Thyroid gland (tissue), 4 donors: Measurements from ENCODE around the gene OR2AT4. TPM values are rescaled to one million over a fixed set of nuclear protein-coding genes. Genes with fewer than 3 reads are reported as not detected.
A peak's percentile ranks its signal among the peaks of the same experiment; 100 is the strongest.
"Not testable (repeated sequence)": the region's sequence is repeated elsewhere in the genome, so short reads cannot be mapped to it uniquely, and the experiment has no call there.

Source experiments
- DNase-seq, 2 donors: peaks; one replicate each; pipeline ENCODE4 v3.0.0-alpha.2; 2019
- H3K27ac ChIP-seq, 3 donors: fragments of 200-600 bp; sonication (generic); 1 replicate in 2 of 3; 2 replicates in 1 of 3; pipeline ENCODE4 v1.5.1; 2016 to 2019; ENCODE audit warnings: mild to moderate bottlenecking in 1 of 3, moderate library complexity in 1 of 3
- H3K27me3 ChIP-seq: fragments of 200-600 bp; sonication (generic); one replicate; pipeline ENCODE4 v1.5.1; 2019
- H3K36me3 ChIP-seq, 2 donors: fragments of 200-600 bp; sonication (generic); one replicate each; pipeline ENCODE4 v1.5.1; 2016 to 2019
- H3K4me1 ChIP-seq, 2 donors: fragments of 200-600 bp; sonication (generic); one replicate each; pipeline ENCODE4 v1.5.1; 2017 to 2019
- H3K4me3 ChIP-seq, 3 donors: fragments of 200-600 bp; sonication (generic); replicated peaks in 1 of 3; 1 replicate in 2 of 3; 2 replicates in 1 of 3; pipeline ENCODE4 v1.5.1; 2016; ENCODE audit warnings: mild to moderate bottlenecking in 1 of 3
- H3K9me3 ChIP-seq: fragments of 200-600 bp; sonication (generic); one replicate; pipeline ENCODE4 v1.5.1; 2017
- CTCF ChIP-seq, 6 experiments: fragments of 200-600 bp in 3 of 6; fragments of 450-650 bp in 3 of 6; sonication (generic) in 3 of 6; IDR thresholded peaks; one replicate each; pipeline ENCODE4 v1.5.1; 2016 to 2019; ENCODE audit warnings: antibody characterized with exemption in 6 of 6, mild to moderate bottlenecking in 2 of 6, inconsistent platforms in 1 of 6, moderate library complexity in 1 of 6
- POLR2A ChIP-seq, 2 donors: fragments of 450-650 bp; IDR thresholded peaks; one replicate each; pipeline ENCODE4 v1.6.1; 2017; ENCODE audit warnings: antibody characterized with exemption in 2 of 2, mild to moderate bottlenecking in 2 of 2, moderate library complexity in 1 of 2
- WGBS, 2 donors: methylation state at CpG; one replicate each; pipeline ENCODE4 v1.1.5; 2017; 5-methylcytosine and 5-hydroxymethylcytosine counted together
- intact Hi-C: fragments of 100-400 bp; cut with DNase I; formaldehyde crosslinking; loops from one replicate; pipeline ENCODE4 v1.15.1; 2023
- total RNA-seq, 4 donors: library from RNA; depleted of rRNA; stranded (reverse); fragments of >200 nt; gene quantifications; one replicate each; pipeline ENCODE4 v1.2.3, GENCODE V29; 2016

The OR2AT4 gene
- total RNA-seq, 4 donors from 2014 or later, result not detected

- no peak for DNase-seq
- 89 to 90% methylated on average over 4 of the region's 4 CpGs for WGBS, 2 donors
- H3K4me3 ChIP-seq, result no peak overlapping the region
- no peak overlapping the region for H3K27ac ChIP-seq
- no peaks in the 10 kb centered on the region for H3K36me3 ChIP-seq
- no peaks in the 10 kb centered on the region for H3K27me3 ChIP-seq
- intact Hi-C loops, result no loop called here
- no peaks in the 10 kb centered on the region for H3K9me3 ChIP-seq
- TF ChIP-seq POLR2A (IDR thresholded peaks at IDR 0.05), result no peak
- TF ChIP-seq CTCF (IDR thresholded peaks at IDR 0.05), result no peak
- H3K4me1 ChIP-seq, result peaks cover 0 to 6% of the 10 kb centered on the region in 2 donors
Observed at GRCh38 chr11:75047191-75047590, 49.5 kb downstream of the OR2AT4 start.

- intact Hi-C loops, DNase-seq: not testable (repeated sequence)
- 86 to 89% methylated on average over 5 of the region's 5 CpGs for WGBS, 2 donors
Observed at GRCh38 chr11:75046668-75047067, 50.0 kb downstream of the OR2AT4 start.

GRCh38 chr11:75044381-75045170, 52.1 kb downstream of the OR2AT4 start:
- 66 to 71% methylated on average over 14 to 15 of the region's 15 CpGs for WGBS, 2 donors
- H3K36me3 ChIP-seq, H3K9me3 ChIP-seq, H3K27ac ChIP-seq, H3K4me3 ChIP-seq, H3K4me1 ChIP-seq, H3K27me3 ChIP-seq, intact Hi-C loops: not testable (repeated sequence)
- peak; percentile 53 to 61 for DNase-seq

More at GRCh38 chr11:75046668-75047067, 50.0 kb downstream of the OR2AT4 start:
- not testable (repeated sequence) for H3K27me3 ChIP-seq, H3K9me3 ChIP-seq, H3K36me3 ChIP-seq, H3K4me3 ChIP-seq, H3K4me1 ChIP-seq, H3K27ac ChIP-seq

GRCh38 chr11:75041821-75042220, 54.9 kb downstream of the OR2AT4 start:
- H3K4me3 ChIP-seq, H3K36me3 ChIP-seq, DNase-seq, H3K9me3 ChIP-seq, H3K27ac ChIP-seq, H3K4me1 ChIP-seq, intact Hi-C loops, H3K27me3 ChIP-seq: not testable (repeated sequence)
- WGBS, 2 donors, result 55 to 74% methylated on average over 3 of the region's 3 CpGs

GRCh38 chr11:75041263-75041662, 55.4 kb downstream of the OR2AT4 start:
- Histone ChIP-seq H3K4me1 (peaks cover 0 to 6% of the 10 kb centered on the region in 2 donors), H3K4me3 (no peak overlapping the region), H3K36me3 (no peaks in the 10 kb centered on the region), H3K27me3 (no peaks in the 10 kb centered on the region), H3K27ac (no peak overlapping the region), H3K9me3 (no peaks in the 10 kb centered on the region)
- TF ChIP-seq POLR2A (IDR thresholded peaks at IDR 0.05) (no peak), CTCF (IDR thresholded peaks at IDR 0.05) (no peak)
- DNase-seq, result no peak
- intact Hi-C loops, result no loop called here
- 66 to 92% methylated on average over 2 of the region's 2 CpGs for WGBS, 2 donors

- Histone ChIP-seq H3K27ac (no peak overlapping the region), H3K4me1 (peaks cover 0 to 6% of the 10 kb centered on the region in 2 donors), H3K9me3 (no peaks in the 10 kb centered on the region), H3K4me3 (no peak overlapping the region), H3K27me3 (no peaks in the 10 kb centered on the region), H3K36me3 (no peaks in the 10 kb centered on the region)
- TF ChIP-seq POLR2A (IDR thresholded peaks at IDR 0.05), result no peak
- TF ChIP-seq CTCF (IDR thresholded peaks at IDR 0.05), result no peak
- WGBS, 2 donors, result 89 to 93% methylated on average over 11 of the region's 11 CpGs
- intact Hi-C loops, result no loop called here
- no peak for DNase-seq
Observed at GRCh38 chr11:75040167-75040770, 56.4 kb downstream of the OR2AT4 start.
